Hippocampal formation (tissue), 2 donors: ENCODE data around the gene TMEM238.
A peak's percentile ranks its signal among the peaks of the same experiment; 100 is the strongest.

Source experiments
- DNase-seq, 2 donors: peaks; one replicate each; lab custom pipeline; 2025; lab: John Stamatoyannopoulos, UW

The TMEM238 gene

GRCh38 chr19:55358493-55358892 is 25.6 kb downstream of the TMEM238 start:
- no peak for DNase-seq

- DNase-seq, result no peak
Observed at GRCh38 chr19:55355213-55355821, 28.8 kb downstream of the TMEM238 start.

- no peak for DNase-seq
Observed at GRCh38 chr19:55354698-55355212, 29.3 kb downstream of the TMEM238 start, which contains the start of gene COX6B2. COX6B2 (minus strand) TSS chr19:55354719; CDS start chr19:55354521, 198 bp downstream.

- no peak for DNase-seq
Observed at GRCh38 chr19:55353803-55354697, 30.0 kb downstream of the TMEM238 start.

GRCh38 chr19:55353356-55353802 is 30.7 kb downstream of the TMEM238 start:
- DNase-seq, result no peak

- no peak for DNase-seq
Observed at GRCh38 chr19:55352549-55353145, 31.4 kb downstream of the TMEM238 start.

GRCh38 chr19:55352040-55352439 is 32.1 kb downstream of the TMEM238 start:
- no peak for DNase-seq

GRCh38 chr19:55350620-55351315 is 33.3 kb downstream of the TMEM238 start:
- DNase-seq, result no peak

GRCh38 chr19:55348317-55349034 is 35.6 kb downstream of the TMEM238 start:
- no peak for DNase-seq

GRCh38 chr19:55347442-55348009 is 36.6 kb downstream of the TMEM238 start:
- DNase-seq, result no peak

- DNase-seq, result no peak
Observed at GRCh38 chr19:55346725-55347441, 37.2 kb downstream of the TMEM238 start.

- DNase-seq, result no peak
Observed at GRCh38 chr19:55345818-55346724, 38.0 kb downstream of the TMEM238 start.

- no peak for DNase-seq
Observed at GRCh38 chr19:55345101-55345817, 38.8 kb downstream of the TMEM238 start.

GRCh38 chr19:55344444-55344843 is 39.6 kb downstream of the TMEM238 start:
- peak in 1 of 2 donors; percentile 70 for DNase-seq

- DNase-seq, result no peak
Observed at GRCh38 chr19:55341595-55342531, 42.2 kb downstream of the TMEM238 start.

GRCh38 chr19:55341171-55341588 is 42.9 kb downstream of the TMEM238 start:
- no peak for DNase-seq

- no peak for DNase-seq
Observed at GRCh38 chr19:55340784-55341147, 43.3 kb downstream of the TMEM238 start.
